ENCODE results near the gene SACM1L. TPM values are rescaled to one million over a fixed set of nuclear protein-coding genes. Genes with fewer than 3 reads are reported as not detected.
"Not testable (repeated sequence)": the region's sequence is repeated elsewhere in the genome, so short reads cannot be mapped to it uniquely, and the experiment has no call there.

The SACM1L gene
- total RNA-seq, 1 experiment from 2014 or later: 31.2 TPM

DNA sequence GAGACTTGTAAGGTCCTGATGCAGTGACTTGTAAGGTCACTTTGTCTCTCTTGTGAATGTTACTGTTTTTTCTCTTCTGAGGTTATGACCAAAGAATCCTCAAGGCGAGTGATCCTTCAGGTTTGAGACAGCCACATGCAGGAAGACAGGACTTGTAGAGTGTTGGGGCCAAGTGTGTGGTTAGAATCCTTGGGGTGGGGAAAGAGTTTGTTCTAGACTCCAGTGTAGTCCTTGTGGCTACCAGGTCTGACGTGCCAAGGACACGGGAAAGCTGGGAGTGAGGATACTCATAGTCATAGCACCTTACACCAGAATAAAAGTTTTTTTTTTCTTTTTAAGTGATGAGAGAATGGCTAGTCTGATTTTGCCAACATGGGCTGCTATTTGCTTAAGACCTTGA lies 7.3 kb upstream of the SACM1L start:
- H3K4me3 ChIP-seq (ENCODE audit: insufficient read depth, low read depth, low read length): no peak overlapping the region
- H3K27me3 ChIP-seq (ENCODE audit: control insufficient read depth, insufficient read depth, low read length): no peaks in the 10 kb centered on the region
- DNase-seq: no peak
- peaks cover 5% of the 10 kb centered on the region for H3K36me3 ChIP-seq (replicated peaks; ENCODE audit: control insufficient read depth, insufficient read depth, low read length)

DNA sequence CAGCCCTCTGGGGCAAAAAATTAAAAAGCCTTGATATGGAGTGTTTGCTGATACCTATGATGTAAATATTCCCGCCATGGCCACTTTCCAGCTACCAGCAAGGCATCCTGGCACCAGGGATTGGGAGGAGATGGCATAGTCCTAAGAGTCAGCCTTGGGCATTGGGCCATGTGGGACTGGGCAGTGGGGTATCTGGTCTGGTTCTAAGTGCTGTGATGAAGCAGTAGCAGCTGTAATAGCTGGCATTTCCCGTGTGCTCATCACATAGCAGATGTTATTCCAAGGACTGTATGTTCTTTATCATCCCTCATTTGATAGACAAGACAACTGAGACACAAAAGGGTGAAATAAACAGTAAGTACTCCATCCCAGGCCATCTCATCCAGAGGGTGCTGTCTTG lies 6.9 kb upstream of the SACM1L start:
- Histone ChIP-seq H3K4me3 (ENCODE audit: insufficient read depth, low read depth, low read length) (no peak overlapping the region), H3K27me3 (ENCODE audit: control insufficient read depth, insufficient read depth, low read length) (no peaks in the 10 kb centered on the region), H3K36me3 (replicated peaks; ENCODE audit: control insufficient read depth, insufficient read depth, low read length) (peaks cover 5% of the 10 kb centered on the region)
- DNase-seq: no peak

DNA sequence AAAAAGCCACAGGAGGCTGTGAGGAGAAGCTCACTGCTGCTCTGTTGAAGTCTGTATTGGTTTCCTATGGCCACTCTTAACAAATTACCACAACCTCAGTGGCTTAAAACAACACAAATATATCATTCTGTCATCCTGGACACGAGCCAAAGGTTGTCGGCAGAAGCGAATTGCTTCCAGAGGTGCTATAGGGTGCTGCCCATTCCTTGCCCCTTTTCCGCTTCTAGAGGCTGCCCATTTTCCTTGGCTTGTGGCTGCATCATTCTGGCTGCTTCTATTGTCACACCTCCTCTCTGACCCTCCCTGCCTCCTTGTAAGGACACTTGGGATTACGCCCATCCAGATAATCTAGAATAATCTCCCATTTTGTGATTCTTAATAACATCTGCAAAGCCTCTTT lies 6.4 kb upstream of the SACM1L start:
- H3K4me3 ChIP-seq (ENCODE audit: insufficient read depth, low read depth, low read length): no peak overlapping the region
- no peak for DNase-seq
- peaks cover 5% of the 10 kb centered on the region for H3K36me3 ChIP-seq (replicated peaks; ENCODE audit: control insufficient read depth, insufficient read depth, low read length)
- H3K27me3 ChIP-seq (ENCODE audit: control insufficient read depth, insufficient read depth, low read length): no peaks in the 10 kb centered on the region

DNA sequence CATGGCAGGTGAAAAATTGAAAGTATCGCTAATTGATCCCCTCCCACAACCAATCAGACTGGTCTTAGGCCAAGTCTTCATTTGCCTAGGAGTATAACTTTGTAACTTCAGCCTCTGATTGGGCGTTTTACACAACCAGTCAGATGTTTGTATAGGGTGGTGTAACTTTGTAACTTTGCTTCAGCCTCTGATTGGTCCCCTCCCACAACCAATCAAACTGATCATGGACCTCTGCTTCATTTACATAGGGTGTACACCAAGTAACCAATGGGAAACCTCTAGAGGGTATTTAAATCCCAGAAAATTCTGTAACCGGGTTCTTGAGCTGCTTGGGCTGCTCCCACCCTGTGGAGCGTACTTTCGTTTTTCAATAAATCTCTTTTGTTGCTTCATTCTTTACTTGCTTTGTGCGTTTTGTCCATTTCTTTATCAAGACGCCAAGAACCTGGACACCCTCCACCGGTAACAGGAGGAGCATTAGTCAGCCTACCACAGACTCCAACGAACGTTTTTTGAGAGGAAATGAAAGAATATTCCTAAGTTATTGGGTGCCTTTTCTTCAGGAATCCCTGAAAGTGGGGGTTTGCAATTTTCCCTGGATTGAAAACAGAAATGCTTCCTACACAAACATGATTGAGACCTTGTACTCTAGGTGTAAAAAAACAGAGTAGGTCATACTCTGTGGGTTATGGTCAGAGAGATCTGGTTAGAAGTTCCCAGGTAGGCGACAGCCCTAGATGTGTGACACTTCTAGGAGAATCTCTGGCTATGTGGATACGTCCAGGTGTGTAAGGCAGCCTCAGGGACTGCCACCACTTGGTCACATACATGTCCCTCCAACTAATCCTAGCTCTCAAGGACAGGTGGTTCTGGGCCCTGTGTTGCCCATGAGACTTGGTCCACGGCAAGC lies 5.5 kb upstream of the SACM1L start:
- no peak for DNase-seq
- Histone ChIP-seq H3K27me3 (ENCODE audit: control insufficient read depth, insufficient read depth, low read length) (no peaks in the 10 kb centered on the region), H3K4me3 (ENCODE audit: insufficient read depth, low read depth, low read length) (no peak overlapping the region), H3K36me3 (replicated peaks; ENCODE audit: control insufficient read depth, insufficient read depth, low read length) (peaks cover 3% of the 10 kb centered on the region)

DNA sequence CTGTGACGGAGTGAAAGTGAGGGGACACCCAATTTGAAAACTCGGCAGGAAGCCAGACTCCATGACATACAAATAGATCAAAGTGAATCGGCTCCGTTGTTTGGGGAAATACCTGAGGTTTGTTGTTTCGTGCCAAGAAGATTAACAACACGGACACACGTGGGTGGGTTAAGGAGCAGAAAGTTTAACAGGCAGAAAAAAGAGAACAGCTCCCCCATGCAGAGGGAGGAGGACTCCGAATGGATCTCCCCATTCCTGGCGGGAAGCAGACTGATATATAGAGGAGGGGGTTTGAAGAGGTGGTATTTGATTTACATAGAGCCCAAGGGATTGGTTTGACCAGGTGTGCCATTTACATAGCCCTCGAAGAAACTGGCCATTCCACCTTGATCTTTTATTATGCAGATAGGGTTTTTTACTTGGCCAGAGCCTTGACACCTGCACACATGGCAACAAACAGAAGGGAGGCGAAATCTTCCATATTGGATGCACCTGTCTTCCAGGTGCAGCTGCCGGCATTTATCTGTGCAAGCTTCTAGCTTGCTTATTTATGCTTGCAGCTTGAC lies 4.8 kb upstream of the SACM1L start:
- no peak overlapping the region for H3K4me3 ChIP-seq (ENCODE audit: insufficient read depth, low read depth, low read length)
- H3K27me3 ChIP-seq (ENCODE audit: control insufficient read depth, insufficient read depth, low read length): no peaks in the 10 kb centered on the region
- H3K36me3 ChIP-seq (replicated peaks; ENCODE audit: control insufficient read depth, insufficient read depth, low read length): peaks cover 3% of the 10 kb centered on the region; the same call in 1 of the 2 replicates
- peak; percentile 70 for DNase-seq

DNA sequence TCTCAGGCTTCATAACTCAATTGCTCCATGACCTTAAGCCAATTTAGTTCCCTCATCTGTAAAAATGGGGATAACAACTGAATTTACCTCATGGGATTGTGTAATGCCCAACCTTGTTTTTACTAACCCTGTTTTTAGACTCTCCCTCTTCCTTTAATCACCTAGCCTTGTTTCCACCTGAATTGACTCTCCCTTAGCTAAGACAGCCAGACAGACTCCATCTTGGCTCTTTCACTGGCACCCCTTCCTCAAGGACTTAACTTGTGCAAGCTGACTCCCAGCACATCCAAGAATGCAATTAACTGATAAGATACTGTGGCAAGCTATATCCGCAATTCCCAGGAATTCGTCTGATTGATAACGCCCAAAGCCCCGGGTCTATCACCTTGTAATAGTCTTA lies 3.5 kb upstream of the SACM1L start:
- H3K36me3 ChIP-seq (replicated peaks; ENCODE audit: control insufficient read depth, insufficient read depth, low read length); H3K4me3 ChIP-seq (ENCODE audit: insufficient read depth, low read depth, low read length); H3K27me3 ChIP-seq (ENCODE audit: control insufficient read depth, insufficient read depth, low read length); DNase-seq: not testable (repeated sequence)

DNA sequence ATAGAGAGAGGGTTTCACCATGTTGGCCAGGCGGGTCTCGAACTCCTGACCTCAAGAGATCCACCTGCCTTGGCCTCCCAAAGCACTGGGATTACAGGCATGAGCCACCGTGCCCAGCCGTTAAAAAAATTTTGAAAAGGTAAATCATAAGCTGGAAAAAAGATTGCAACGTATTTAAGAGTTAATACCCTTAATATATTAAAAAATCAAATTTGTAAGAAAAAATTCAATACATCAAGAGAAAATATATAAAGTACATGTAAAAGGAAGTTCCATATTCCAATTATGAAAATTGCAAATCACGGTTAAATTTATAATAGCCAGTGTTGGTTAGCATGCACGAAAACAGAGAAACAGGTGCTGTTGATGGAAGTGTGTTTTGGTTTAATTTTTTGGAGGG lies 2.3 kb upstream of the SACM1L start:
- DNase-seq: no peak
- H3K27me3 ChIP-seq (ENCODE audit: control insufficient read depth, insufficient read depth, low read length): no peaks in the 10 kb centered on the region
- H3K4me3 ChIP-seq (ENCODE audit: insufficient read depth, low read depth, low read length): no peak overlapping the region
- no peaks in the 10 kb centered on the region; the same call in 1 of the 2 replicates for H3K36me3 ChIP-seq (replicated peaks; ENCODE audit: control insufficient read depth, insufficient read depth, low read length)

DNA sequence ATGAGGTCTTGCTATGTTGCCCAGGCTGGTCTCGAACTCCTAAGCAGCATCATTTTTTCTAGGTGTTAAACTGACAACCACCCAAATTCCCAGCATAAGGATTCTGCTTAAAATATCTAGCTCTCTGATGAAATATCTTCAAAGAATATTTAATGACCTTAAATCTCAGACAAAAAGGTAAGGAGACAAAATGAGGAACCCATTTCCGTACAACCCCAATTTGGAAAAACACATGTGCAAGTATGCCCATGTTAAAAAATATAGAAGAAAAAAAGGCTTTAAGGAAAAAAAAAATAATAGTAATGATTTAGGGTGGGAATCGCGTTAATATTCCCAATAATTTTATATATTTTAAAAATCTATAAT lies 1.4 kb upstream of the SACM1L start:
- DNase-seq: no peak
- no peaks in the 10 kb centered on the region; the same call in 1 of the 2 replicates for H3K36me3 ChIP-seq (replicated peaks; ENCODE audit: control insufficient read depth, insufficient read depth, low read length)

DNA sequence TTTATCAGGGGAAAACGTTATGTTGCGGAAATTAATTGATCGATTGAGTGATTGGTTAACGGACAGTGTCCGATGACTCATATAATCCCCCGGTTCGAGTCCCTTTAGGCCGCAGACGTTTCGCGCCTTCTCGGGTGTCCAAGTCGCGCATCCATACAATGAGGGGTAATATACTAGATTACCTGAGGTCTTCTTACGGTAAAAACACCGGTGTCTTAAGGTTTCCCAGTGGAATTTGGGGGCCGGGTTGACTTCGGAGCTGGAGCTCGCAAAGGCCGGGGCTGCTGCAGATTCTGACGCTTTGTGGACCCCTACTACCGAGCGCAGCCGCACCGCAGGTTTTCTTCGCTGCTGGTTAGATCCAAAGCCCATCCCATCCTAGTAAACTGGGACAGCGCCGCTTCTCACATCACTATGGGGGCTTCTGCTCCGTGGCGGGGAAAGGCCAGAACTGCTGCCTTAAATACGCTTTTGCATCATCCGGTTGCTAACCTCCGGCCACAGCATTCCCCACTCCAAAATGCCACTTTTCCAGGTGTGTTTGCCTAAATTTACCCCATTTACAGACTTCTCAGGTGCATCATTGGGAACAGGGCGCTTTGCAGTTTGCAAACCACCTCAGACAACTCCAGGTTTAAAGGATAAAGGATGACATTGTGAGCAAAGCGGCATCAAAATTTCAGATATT lies 858 bp upstream of the SACM1L start:
- Histone ChIP-seq H3K27me3 (ENCODE audit: control insufficient read depth, insufficient read depth, low read length) (no peaks in the 10 kb centered on the region), H3K36me3 (replicated peaks; ENCODE audit: control insufficient read depth, insufficient read depth, low read length) (no peaks in the 10 kb centered on the region; the same call in none of the 2 replicates), H3K4me3 (ENCODE audit: insufficient read depth, low read depth, low read length) (peak overlapping the region; percentile 91)
- DNase-seq: peak; percentile 54

More for the DNA sequence above, 1.4 kb upstream of the SACM1L start:
- Histone ChIP-seq H3K27me3 (ENCODE audit: control insufficient read depth, insufficient read depth, low read length) (no peaks in the 10 kb centered on the region), H3K4me3 (ENCODE audit: insufficient read depth, low read depth, low read length) (peak overlapping the region; percentile 91)

DNA sequence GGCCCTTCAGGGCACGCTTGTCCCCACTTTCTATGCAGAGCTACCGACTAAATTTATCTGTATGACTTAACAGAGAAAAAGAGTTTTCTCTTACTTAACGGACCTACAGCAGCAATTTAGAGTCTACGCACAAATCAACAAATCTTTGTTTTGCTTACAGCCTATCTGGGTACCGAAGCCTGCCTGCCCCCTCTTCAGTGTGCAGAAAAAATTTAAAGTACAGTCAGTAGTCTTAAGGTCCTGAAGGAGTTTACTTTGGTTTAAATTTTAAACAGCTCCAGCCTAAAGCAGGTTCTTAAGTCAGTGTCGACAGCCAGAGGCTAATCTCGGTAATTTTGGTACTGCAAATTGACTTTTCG lies 570 bp downstream of the SACM1L start:
- H3K36me3 ChIP-seq (replicated peaks; ENCODE audit: control insufficient read depth, insufficient read depth, low read length): no peaks in the 10 kb centered on the region; the same call in none of the 2 replicates
- DNase-seq: no peak
- no peaks in the 10 kb centered on the region for H3K27me3 ChIP-seq (ENCODE audit: control insufficient read depth, insufficient read depth, low read length)
- peak overlapping the region; percentile 91 for H3K4me3 ChIP-seq (ENCODE audit: insufficient read depth, low read depth, low read length)

DNA sequence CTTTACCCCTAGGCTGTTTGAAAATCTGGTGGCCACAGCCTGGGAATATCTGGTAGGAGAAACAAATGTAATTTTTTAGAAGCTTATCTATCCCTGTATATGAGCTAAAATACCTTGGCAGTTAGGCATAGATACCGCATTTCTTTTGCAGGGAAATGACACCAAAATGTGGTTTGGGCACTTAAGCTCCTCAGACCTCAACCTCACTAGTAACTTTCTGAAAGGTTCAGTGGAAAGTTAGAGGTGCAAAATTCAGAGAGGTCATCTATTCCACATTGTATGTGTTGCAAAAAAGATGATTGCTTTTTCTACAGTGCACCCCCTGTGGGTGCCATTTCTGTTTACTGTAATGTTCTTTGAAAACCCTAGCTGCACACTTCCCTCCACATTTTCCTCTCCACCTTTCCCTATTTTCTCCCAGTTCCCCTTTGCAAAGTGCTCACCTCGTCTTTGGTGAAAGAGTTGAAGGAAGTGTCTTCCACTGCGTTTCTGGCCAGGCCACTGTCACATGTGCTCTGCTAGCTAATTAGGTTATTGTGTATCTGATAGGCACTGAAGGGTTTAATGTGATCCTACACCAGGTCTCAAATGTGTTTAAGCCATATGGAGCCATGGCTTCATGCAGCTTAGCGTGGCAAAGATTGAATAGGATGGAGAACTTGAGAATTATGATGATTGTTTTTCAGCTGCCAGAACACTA lies 1.3 kb downstream of the SACM1L start:
- Histone ChIP-seq H3K27me3 (ENCODE audit: control insufficient read depth, insufficient read depth, low read length) (no peaks in the 10 kb centered on the region), H3K36me3 (replicated peaks; ENCODE audit: control insufficient read depth, insufficient read depth, low read length) (no peaks in the 10 kb centered on the region; the same call in none of the 2 replicates), H3K4me3 (ENCODE audit: insufficient read depth, low read depth, low read length) (peak overlapping the region; percentile 91)
- DNase-seq: no peak

DNA sequence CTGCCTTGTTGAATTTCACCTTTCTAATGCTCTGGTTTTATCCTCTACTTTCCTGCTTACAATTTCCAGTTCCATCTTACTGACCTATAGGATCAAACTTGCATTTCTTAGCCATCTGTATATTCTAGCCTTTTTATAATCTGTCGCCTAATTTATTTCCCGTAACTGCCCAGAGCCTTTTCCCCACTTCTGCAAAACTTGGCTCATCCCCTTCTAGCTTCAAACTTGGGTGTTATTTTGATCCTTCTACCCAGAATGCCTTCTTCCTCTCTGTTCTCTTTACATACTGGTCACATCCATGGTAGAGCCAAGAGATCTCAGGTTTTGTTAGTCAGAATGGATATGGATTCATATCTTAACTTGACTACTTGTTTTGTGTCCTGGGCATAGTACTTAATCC lies 2.6 kb downstream of the SACM1L start:
- no peaks in the 10 kb centered on the region; the same call in none of the 2 replicates for H3K36me3 ChIP-seq (replicated peaks; ENCODE audit: control insufficient read depth, insufficient read depth, low read length)
- no peak for DNase-seq
- no peaks in the 10 kb centered on the region for H3K27me3 ChIP-seq (ENCODE audit: control insufficient read depth, insufficient read depth, low read length)
- H3K4me3 ChIP-seq (ENCODE audit: insufficient read depth, low read depth, low read length): no peak overlapping the region

DNA sequence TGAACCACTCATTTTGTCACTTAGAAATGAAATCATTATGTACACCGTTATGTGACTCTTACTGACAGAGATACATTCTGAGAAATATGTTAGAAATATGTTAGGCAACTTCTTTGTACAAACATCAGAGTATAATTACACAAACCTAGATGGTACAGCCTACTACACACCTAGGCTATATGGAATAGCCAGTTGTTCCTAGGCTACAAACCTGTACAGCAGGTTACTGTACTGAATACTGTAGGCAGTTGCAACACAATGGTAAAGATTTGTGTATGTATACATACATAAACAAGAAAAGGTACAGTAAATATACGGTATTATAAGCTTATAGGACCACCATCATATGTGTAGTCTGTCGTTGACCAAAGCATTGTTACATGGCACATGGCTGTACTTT lies 3.7 kb downstream of the SACM1L start:
- no peak for DNase-seq
- Histone ChIP-seq H3K27me3 (ENCODE audit: control insufficient read depth, insufficient read depth, low read length) (no peaks in the 10 kb centered on the region), H3K4me3 (ENCODE audit: insufficient read depth, low read depth, low read length) (no peak overlapping the region), H3K36me3 (replicated peaks; ENCODE audit: control insufficient read depth, insufficient read depth, low read length) (no peaks in the 10 kb centered on the region; the same call in none of the 2 replicates)

DNA sequence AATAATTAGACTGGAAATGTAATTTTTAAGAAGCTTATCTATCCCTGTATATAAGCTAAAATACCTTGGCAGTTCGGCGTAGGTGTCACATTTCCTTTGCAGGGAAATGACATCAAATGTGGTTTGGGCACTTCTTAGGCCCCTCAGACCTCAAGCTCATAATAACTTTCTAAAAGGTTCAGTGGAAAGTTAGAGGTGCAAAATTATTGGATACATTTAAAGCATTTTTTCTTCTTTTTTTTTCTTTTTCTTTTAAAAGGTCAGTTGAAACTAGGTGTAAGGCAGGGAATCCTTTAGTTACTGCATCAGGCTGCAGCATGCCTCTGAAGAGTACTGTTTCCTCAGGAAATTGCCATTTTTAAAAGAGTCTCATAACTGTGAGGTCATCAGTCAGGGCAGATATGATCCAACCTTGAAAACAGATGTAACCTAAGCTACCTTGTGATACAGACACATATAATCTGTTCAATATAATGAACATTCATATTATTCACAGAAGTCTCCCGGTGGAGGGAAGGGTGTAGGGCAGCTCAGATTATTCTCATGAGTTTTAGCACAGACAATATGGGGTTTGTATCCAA lies 4.8 kb downstream of the SACM1L start:
- Histone ChIP-seq H3K36me3 (replicated peaks; ENCODE audit: control insufficient read depth, insufficient read depth, low read length) (no peaks in the 10 kb centered on the region; the same call in none of the 2 replicates), H3K27me3 (ENCODE audit: control insufficient read depth, insufficient read depth, low read length) (no peaks in the 10 kb centered on the region), H3K4me3 (ENCODE audit: insufficient read depth, low read depth, low read length) (no peak overlapping the region)
- no peak for DNase-seq

All from H7 (cell line).